Heart left ventricle (tissue), 13 donors: ENCODE results near the gene ZNF488.

ENCODE experiments used
- CTCF ChIP-seq, 12 donors: fragments of 200-600 bp; sonication (generic) in 4 of 12; IDR thresholded peaks; one replicate each; pipeline versions ENCODE4 v1.5.0 to v1.8.0; 2018 to 2022; ENCODE audit warnings: antibody characterized with exemption in 12 of 12, mild to moderate bottlenecking in 5 of 12
- POLR2A ChIP-seq, 2 donors: fragments of 450-650 bp; IDR thresholded peaks; one replicate each; pipeline ENCODE4 v1.6.1; 2017; ENCODE audit warnings: antibody characterized with exemption in 2 of 2, mild to moderate bottlenecking in 2 of 2, moderate library complexity in 2 of 2
- donor health status: ischemic (EF 13 %, LVEDD 7.1; RV severe dilation, severe dysfunction).
- donor health status: DM: no; HTN: yes; CAD: no.
- donor health status: DM: no; HTN: no; CAD: no.
- donor health status: ischemic (EF 25% LVEDD 6.9; RV normal size, moderate dysfunction).
- donor health status: ischemic (EF 25% LVEDD 5.7; RV mildly dilated, moderate dysfunction).
- donor health status: ischemic (EF 35%, LVEDD 5.7; RV mildly dilated, moderate dysfunction).
- donor health status: nonischemic (EF 11% LVEDD 7.7; RV severe dilation, severe dysfunction).
- donor health status: DM: yes; HTN: yes; CAD: no.
- donor health status: PGD.
- donor health status: ischemic (EF 29% LVEDD 5.4; RV normal size, mild dysfunction).
- donor health status: nonischemic (EF 23%, LVEDD 6.1; RV moderate dilation, normal function).

GRCh38 chr10:47418966-47419365 lies 34.9 kb upstream of the ZNF488 start:
- TF ChIP-seq CTCF (IDR thresholded peaks at IDR 0.05) (no peak), POLR2A (IDR thresholded peaks at IDR 0.05) (no peak)
